ENCODE results near the gene PLPP2.

GRCh38 chr19:336067-336614, 44.9 kb upstream of the PLPP2 start:
- no peak for TF ChIP-seq CTCF (IDR thresholded peaks at IDR 0.05; ENCODE audit: poor library complexity)
- no peak for TF ChIP-seq EZH2 (IDR thresholded peaks at IDR 0.05; ENCODE audit: borderline replicate concordance)
- TF ChIP-seq EZH2phosphoT487 (IDR thresholded peaks at IDR 0.05; ENCODE audit: low read depth, severe bottlenecking, unreplicated experiment): no peak

Data from hepatocyte (in vitro differentiated cells).